HEK293T (cell line): ENCODE measurements around the gene NEK1.

Source experiments
- FOXK2 ChIP-seq: fragments of 450-650 bp; IDR thresholded peaks from 2 replicates; pipeline ENCODE4 v1.6.1; 2016; ENCODE audit warnings: mild to moderate bottlenecking
- HDGF ChIP-seq: fragments of 450-650 bp; IDR thresholded peaks from 2 replicates; pipeline ENCODE4 v1.6.1; 2017; ENCODE audit warnings: antibody characterized with exemption, borderline replicate concordance
- SP1 ChIP-seq: fragments of 450-650 bp; IDR thresholded peaks from 2 replicates; pipeline ENCODE4 v1.6.1; 2017
- ZNF384 ChIP-seq: fragments of 450-650 bp; IDR thresholded peaks from 2 replicates; pipeline ENCODE4 v1.6.1; 2016

GRCh38 chr4:169384779-169385178 is 227.6 kb downstream of the NEK1 start:
- TF ChIP-seq SP1 (no peak), HDGF (no peak), ZNF384 (no peak), FOXK2 (no peak)
